ENCODE results near the gene KCTD7. TPM values are rescaled to one million over a fixed set of nuclear protein-coding genes. Genes with fewer than 3 reads are reported as not detected.
"Not testable (repeated sequence)": the region's sequence is repeated elsewhere in the genome, so short reads cannot be mapped to it uniquely, and the experiment has no call there.

Gene KCTD7
- total and polyA plus RNA-seq, 2 of the 4 experiments (the other 2 are of a cell fraction), result 6.1 to 12.8 TPM

DNA sequence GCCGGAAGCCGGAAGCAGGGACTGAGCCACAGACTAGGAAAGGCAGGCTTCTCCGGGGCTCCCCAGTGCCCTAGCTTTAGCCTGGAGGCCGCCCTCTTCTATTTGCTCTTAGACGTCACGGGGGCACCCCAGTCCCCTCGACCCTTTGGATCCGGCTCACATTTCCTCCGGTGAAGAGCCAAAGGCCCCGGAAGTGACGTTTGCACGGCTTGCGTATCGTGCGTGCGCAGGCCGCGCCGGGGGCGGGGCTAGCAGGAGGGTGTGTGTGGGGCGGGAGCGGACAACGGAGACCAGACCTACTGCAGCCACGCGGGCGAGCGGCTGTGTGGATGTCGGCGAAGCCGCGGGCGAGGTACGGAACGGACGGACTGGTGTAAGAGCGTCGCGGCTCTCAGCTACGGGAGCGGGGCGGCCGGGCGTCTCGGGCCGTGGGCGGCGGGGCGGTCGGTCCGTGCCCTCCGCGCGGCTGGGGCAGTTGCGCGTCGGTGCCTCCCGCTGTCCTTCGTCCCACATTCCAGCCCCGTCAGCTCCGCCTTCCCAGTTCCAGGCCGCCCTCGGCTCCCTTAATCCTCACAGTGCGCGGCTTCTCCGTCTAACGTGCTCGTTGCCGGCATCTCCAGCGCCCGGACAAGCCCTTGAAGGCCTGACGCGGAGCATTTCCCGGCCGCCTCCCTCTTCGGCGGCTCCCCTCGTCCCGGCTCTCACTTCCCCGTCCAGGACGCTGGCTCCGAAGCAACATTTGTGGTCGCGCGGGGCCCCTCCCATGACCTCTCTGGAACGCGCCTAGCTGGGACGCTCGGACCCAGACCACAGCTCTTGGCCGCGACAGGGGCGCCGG, 25.8 kb downstream of the KCTD7 start (continued):
- TF ChIP-seq CTCF (conservative IDR thresholded peaks at IDR 0.05; ENCODE audit: low read depth, low read length), result no peak

DNA sequence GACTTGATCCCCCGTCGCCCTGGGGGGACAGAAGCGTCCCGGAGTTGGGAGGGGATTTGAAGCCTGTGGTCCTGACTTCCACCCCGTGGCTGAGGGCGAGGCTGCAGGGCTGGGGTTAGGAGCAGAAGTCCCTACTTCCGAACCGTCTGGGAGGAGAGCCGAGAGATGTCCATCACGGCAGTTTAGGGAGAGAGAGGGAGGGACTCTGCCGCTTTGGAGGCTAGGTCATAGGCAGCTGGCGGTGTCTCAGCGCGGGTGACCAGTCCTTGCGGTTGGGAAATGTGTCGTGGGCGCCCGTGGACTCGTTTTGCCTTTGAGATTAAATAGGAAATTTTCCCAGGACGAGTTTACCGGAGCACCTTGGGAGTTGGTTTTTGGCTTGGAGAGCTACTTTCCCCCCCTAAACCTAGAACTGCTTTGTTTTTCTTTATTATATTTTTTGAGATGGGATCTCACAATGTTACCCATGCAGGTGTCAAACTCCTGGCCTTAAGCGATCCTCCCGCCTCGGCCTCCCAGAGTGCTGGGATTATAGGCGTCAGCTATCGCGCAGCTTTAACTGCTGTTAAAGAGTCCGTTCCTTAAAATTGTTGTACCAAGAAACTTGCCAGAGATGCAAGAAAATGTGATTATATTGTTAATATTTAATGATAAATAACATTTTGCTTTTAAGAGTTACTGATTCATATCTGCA, 26.6 kb downstream of the KCTD7 start:
- H2AK5ac ChIP-seq (ENCODE audit: low read depth, low read length), result peak overlapping the region; percentile 54; the same call in 1 of the 2 replicates
- H3K4me1 ChIP-seq (ENCODE audit: control insufficient read depth, insufficient read depth, low read length); H4K20me1 ChIP-seq (ENCODE audit: insufficient read depth, low read length); H3K36me3 ChIP-seq (ENCODE audit: control insufficient read depth, insufficient read depth, low read length); in situ Hi-C loops (cut with MboI; ENCODE audit: low sequenced_read_pairs); H3K18ac ChIP-seq (ENCODE audit: low read depth, low read length); H3K9me3 ChIP-seq (ENCODE audit: control insufficient read depth, insufficient read depth, low read length); H2BK20ac ChIP-seq (ENCODE audit: low read depth, low read length); BruUV-seq (replicated peaks); dilution Hi-C loops (cut with HindIII; ENCODE audit: low sequenced_read_pairs, unreplicated experiment); H4K5ac ChIP-seq (ENCODE audit: low read depth, low read length); H2BK15ac ChIP-seq (ENCODE audit: low read depth, low read length); H3K27me3 ChIP-seq (ENCODE audit: control insufficient read depth, insufficient read depth, low read length); intact Hi-C loops (cut with micrococcal nuclease); H3K9me1 ChIP-seq (ENCODE audit: insufficient read depth, low read length): not testable (repeated sequence)
- H3K4ac ChIP-seq (ENCODE audit: low read depth, low read length), result peak overlapping the region; percentile 81
- peak overlapping the region; percentile 39; the same call in 1 of the 2 replicates for H4K91ac ChIP-seq (ENCODE audit: insufficient read depth, low read depth, low read length)
- DNase-seq, result peak; percentile 45
- H2AFZ ChIP-seq (replicated peaks; ENCODE audit: low read length, poor library complexity), result peak overlapping the region; percentile 98
- H4K8ac ChIP-seq (ENCODE audit: low read depth in 2 of 2, low read length in 2 of 2), result peak overlapping the region; percentile 87 to 94; a peak in 3 of 4 replicates
- peak overlapping the region; percentile 91 for H3K14ac ChIP-seq (replicated peaks; ENCODE audit: low read depth, low read length)
- H3K27ac ChIP-seq (ENCODE audit: insufficient read depth, low read length), result peak overlapping the region; percentile 72
- CTCF ChIA-PET, result interaction anchor here (1.0 kb wide), 1 partner anchor 98 kb away, joined by 4 read pairs; no protein-coding TSS in a partner anchor
- peak overlapping the region; percentile 71 for H3K56ac ChIP-seq (ENCODE audit: extremely low read depth, insufficient read depth, low read length)
- peak overlapping the region; percentile 59 for H3K9ac ChIP-seq (ENCODE audit: low read depth, low read length)
- ATAC-seq (ENCODE audit: low read depth), result peak; percentile 40
- WGBS, 2 experiments (ENCODE audit: extremely low coverage in 2 of 2, insufficient read length in 1 of 2), result 2% methylated on average over 6 of the region's 28 CpGs; no CpG with 5 or more reads in 1 of the 2 experiments
- peak overlapping the region; percentile 53; the same call in 1 of the 2 replicates for H3K23ac ChIP-seq (ENCODE audit: low read depth, low read length)
- peaks cover 16 to 38% of the 10 kb centered on the region in 2 experiments for H3K79me1 ChIP-seq (ENCODE audit: low read depth in 1 of 2, low read length in 2 of 2)
- H3K4me3 ChIP-seq (ENCODE audit: insufficient read depth, low read depth, low read length), result peak overlapping the region; percentile 60
- POLR2A ChIA-PET (ENCODE audit: unreplicated experiment), result interaction anchor here (0.6 kb wide), 1 partner anchor 50 kb away, joined by 11 read pairs; no protein-coding TSS in a partner anchor
- peak overlapping the region; percentile 97 for H2AK9ac ChIP-seq (replicated peaks; ENCODE audit: low read depth, low read length, poor library complexity)
- peak overlapping the region; percentile 79 for H3K4me2 ChIP-seq (ENCODE audit: low read depth, low read length)
- H2BK120ac ChIP-seq (ENCODE audit: low read depth, low read length), result peak overlapping the region; percentile 55; the same call in 1 of the 2 replicates
- peak overlapping the region; percentile 96 for H2BK5ac ChIP-seq (ENCODE audit: low read depth, low read length, poor library complexity, severe bottlenecking)

Measured in IMR-90 (cell line).